Pancreas (tissue), 10 donors: ENCODE results near the gene PSD. TPM values are rescaled to one million over a fixed set of nuclear protein-coding genes. Genes with fewer than 3 reads are reported as not detected.
A peak's percentile ranks its signal among the peaks of the same experiment; 100 is the strongest.

Experiments
- ATAC-seq, 4 donors: fragments of 200-7000 bp; cut with Tn5 transposase; one replicate each; pipeline versions ENCODE4 v1.8.0 to v1.9.1; 2020; ENCODE audit warnings: mild to moderate bottlenecking in 4 of 4, moderate library complexity in 4 of 4
- DNase-seq, 6 donors: peaks; one replicate each; pipeline ENCODE4 v3.0.0-alpha.2; 2020
- FAIRE-seq: peaks from 2 replicates; lab custom pipeline; 2012; peaks lifted over from hg19 to GRCh38; lab: Jason Lieb, UNC
- H3K27ac ChIP-seq, 4 donors: fragments of 200-600 bp; sonication (generic); 1 replicate in 3 of 4; 2 replicates in 1 of 4; pipeline versions ENCODE4 v1.5.0 to v1.8.0; 2020
- H3K27me3 ChIP-seq, 4 donors: fragments of 200-600 bp; one replicate each; pipeline ENCODE4 v1.8.0; 2021
- H3K36me3 ChIP-seq, 3 donors: fragments of 200-600 bp; sonication (generic) in 1 of 3; one replicate each; pipeline versions ENCODE4 v1.5.0 to v1.8.0; 2020 to 2021
- H3K4me1 ChIP-seq, 3 donors: fragments of 200-600 bp; one replicate each; pipeline ENCODE4 v1.8.0; 2021
- H3K4me3 ChIP-seq, 4 donors: fragments of 200-600 bp; sonication (generic) in 2 of 4; one replicate each; pipeline versions ENCODE4 v1.5.0 to v1.8.0; 2020 to 2021
- H3K9me3 ChIP-seq, 4 donors: fragments of 200-600 bp; one replicate each; pipeline ENCODE4 v1.8.0; 2021
- CTCF ChIP-seq, 4 donors: fragments of 200-600 bp; sonication (generic) in 3 of 4; IDR thresholded peaks; one replicate each; pipeline versions ENCODE4 v1.5.0 to v1.8.0; 2021; ENCODE audit warnings: antibody characterized with exemption in 4 of 4
- WGBS, 2 donors: extraction: QIAGEN DNeasy Blood & Tissue Kit; methylation state at CpG; one replicate each; pipeline ENCODE4 v1.1.7; 2013; 5-methylcytosine and 5-hydroxymethylcytosine counted together
- intact Hi-C, 3 donors: fragments of 100-400 bp; cut with DNase I; formaldehyde crosslinking; loops; one replicate each; pipeline versions ENCODE4 v1.11.1 to v1.14.2; 2022
- polyA plus RNA-seq, 2 donors: library from polyadenylated mRNA; stranded (reverse); fragments of 200-250 nt; gene quantifications; one replicate each; pipeline ENCODE4 v1.2.3, GENCODE V29; 2013
- total RNA-seq, 6 donors: library from RNA; stranded (reverse); fragmentation: NEBNext Ultra II Directional in 4 of 6; extraction: Animal tissue kit (Norgen Biotek cat#: 25700) in 4 of 6; gene quantifications; one replicate each; pipeline versions ENCODE4 v1.2.1 to v1.2.4, GENCODE V29; 2021 to 2023
- donor health status: healthy with polysubstance abuse.
- donor health status: DM: no; HTN: no; CAD: no; lungs with moderate emphysema.
- donor health status: DM: no; HTN: no; CAD: no.
- donor health status: control.
- donor health status: control.
- donor health status: Bipolar disorder and iron deficiency.
- donor health status: DM: yes; HTN: yes; CAD: no.
- donor health status: DM: no; HTN: no; CAD: no.
- donor health status: DM: no; HTN: no; CAD: no.
- donor health status: DM: yes; HTN: yes; CAD: no.

The PSD gene
- total and polyA plus RNA-seq, 8 donors: 2.1 to 30.9 (median 5.2) TPM

DNA sequence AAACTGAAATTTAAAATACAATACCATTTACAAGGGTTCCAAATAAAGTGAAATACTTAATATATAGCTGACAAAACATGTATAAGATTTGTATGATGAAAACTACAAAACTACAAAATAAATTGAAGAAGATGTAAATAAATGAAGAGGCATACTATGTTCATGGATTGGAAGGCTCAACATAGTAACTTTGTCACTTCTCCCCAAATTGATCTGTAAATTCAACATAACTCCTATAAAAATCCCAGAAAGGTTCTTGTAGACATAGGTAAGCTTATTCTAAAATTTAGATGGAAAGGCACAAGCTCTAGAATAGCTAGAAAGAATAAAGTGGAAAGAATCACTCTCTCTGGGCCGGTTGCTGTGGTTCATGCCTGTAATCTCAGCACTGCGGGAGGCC, 47.3 kb downstream of the PSD start:
- no peak for DNase-seq
- no peak for TF ChIP-seq CTCF (IDR thresholded peaks at IDR 0.05)
- Histone ChIP-seq H3K27ac (no peak overlapping the region), H3K36me3 (peaks cover 10 to 86% (median 50%) of the 10 kb centered on the region in 3 donors), H3K27me3 (no peaks in the 10 kb centered on the region), H3K4me1 (no peaks in the 10 kb centered on the region), H3K9me3 (no peaks in the 10 kb centered on the region), H3K4me3 (no peak overlapping the region)
- 99 to 100% methylated on average over 2 of the region's 2 CpGs for WGBS, 2 donors
- intact Hi-C loops: no loop called here
- no peak for ATAC-seq
- FAIRE-seq: no peak

DNA sequence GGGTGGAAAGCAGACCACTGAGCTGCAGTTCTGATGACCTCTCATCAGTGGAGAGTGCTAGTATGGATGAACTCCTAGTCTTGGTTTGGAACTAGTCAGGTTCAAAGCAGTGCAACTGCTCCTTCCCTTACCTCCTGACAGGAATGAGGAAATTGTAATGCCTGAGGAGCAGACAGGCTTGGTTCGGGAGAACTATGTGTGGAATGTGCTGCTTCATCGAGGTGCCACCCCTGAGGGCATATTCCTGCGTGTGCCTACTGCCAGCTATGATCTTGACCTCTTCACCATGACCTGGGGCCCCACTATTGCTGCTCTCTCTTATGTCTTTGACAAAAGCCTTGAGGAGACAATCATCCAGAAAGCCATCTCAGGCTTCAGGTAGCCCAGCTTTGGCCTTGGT, 50.5 kb downstream of the PSD start:
- H3K9me3 ChIP-seq: no peaks in the 10 kb centered on the region

GRCh38 chr10:102367441-102367840, 51.1 kb downstream of the PSD start:
- no peak overlapping the region for H3K4me3 ChIP-seq
- H3K27ac ChIP-seq: no peak overlapping the region
- no peak for TF ChIP-seq CTCF (IDR thresholded peaks at IDR 0.05)
- H3K9me3 ChIP-seq: no peaks in the 10 kb centered on the region
- DNase-seq (no peak), ATAC-seq (no peak), FAIRE-seq (no peak)
- intact Hi-C loops: no loop called here
- peaks cover 10 to 92% (median 63%) of the 10 kb centered on the region in 3 donors for H3K36me3 ChIP-seq
- WGBS, 2 donors: 96 to 97% methylated on average over 1 of the region's 1 CpG
- no peaks in the 10 kb centered on the region for H3K27me3 ChIP-seq
- H3K4me1 ChIP-seq: no peaks in the 10 kb centered on the region

More for the DNA sequence above, 50.5 kb downstream of the PSD start:
- Histone ChIP-seq H3K4me1 (no peaks in the 10 kb centered on the region), H3K4me3 (no peak overlapping the region), H3K27me3 (no peaks in the 10 kb centered on the region), H3K36me3 (peaks cover 10 to 93% (median 65%) of the 10 kb centered on the region in 3 donors), H3K27ac (no peak overlapping the region)
- no peak for FAIRE-seq
- ATAC-seq: peak in 2 of 4 donors; percentile 24 to 55
- 65 to 71% methylated on average over 3 of the region's 3 CpGs for WGBS, 2 donors
- intact Hi-C loops: no loop called here
- no peak for TF ChIP-seq CTCF (IDR thresholded peaks at IDR 0.05)
- DNase-seq: no peak

- FAIRE-seq: no peak
- no peak for ATAC-seq
- intact Hi-C loops: no loop called here
Measured at GRCh38 chr10:102358712-102359382, 59.7 kb downstream of the PSD start.

More at GRCh38 chr10:102358712-102359382, 59.7 kb downstream of the PSD start:
- H3K4me1 ChIP-seq: no peaks in the 10 kb centered on the region
- no peak overlapping the region for H3K27ac ChIP-seq
- DNase-seq: no peak
- H3K36me3 ChIP-seq: peaks cover 2 to 61% (median 27%) of the 10 kb centered on the region in 3 donors
- H3K27me3 ChIP-seq: no peaks in the 10 kb centered on the region
- no peak for TF ChIP-seq CTCF (IDR thresholded peaks at IDR 0.05)
- H3K4me3 ChIP-seq: no peak overlapping the region
- 94% methylated on average over 4 of the region's 4 CpGs for WGBS, 2 donors
- H3K9me3 ChIP-seq: no peaks in the 10 kb centered on the region
